MM.1S (cell line): ENCODE measurements around the gene UBASH3A.

Experiments
- EZH2phosphoT487 ChIP-seq: fragments of 300-600 bp; sonication (generic); IDR thresholded peaks from 2 replicates; pipeline ENCODE4 v1.6.1; 2018; ENCODE audit warnings: antibody characterized with exemption, low read length
- TF ChIP-seq, protein P1 (sequence below): fragments of 300-600 bp; sonication (generic); IDR thresholded peaks from 2 replicates; pipeline ENCODE4 v1.5.1; 2016; ENCODE audit warnings: antibody characterized with exemption, low read length, mixed read lengths

DNA sequence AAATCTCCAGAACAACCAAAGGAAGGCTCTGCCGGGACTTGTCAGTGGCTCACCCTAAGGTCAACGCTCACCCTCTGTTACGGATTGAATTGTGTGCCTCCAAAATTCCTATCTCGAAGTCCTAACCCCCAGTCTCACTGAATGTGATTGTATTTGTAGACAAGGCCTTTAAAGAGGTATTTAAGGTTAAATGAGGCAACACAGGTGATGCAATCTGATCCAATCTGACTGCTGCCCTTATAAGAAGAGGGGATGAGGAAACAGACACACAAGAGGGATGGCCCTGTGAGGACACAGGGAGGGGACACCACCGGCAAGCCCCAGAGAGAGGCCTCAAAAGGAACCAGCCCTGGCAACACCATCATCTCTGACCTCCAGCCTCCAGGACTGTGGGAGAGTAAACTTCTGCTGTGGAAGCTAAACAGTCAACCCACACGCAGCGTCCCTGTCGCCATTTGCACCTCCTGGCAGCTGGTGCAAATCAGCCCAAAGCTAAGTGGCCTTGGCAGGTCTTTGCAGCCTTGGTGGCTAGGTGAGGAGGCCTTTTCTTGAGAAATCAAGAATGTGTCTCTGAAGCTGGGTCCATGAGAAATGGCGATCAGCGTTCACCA is 24.2 kb downstream of the UBASH3A start:
- TF ChIP-seq, protein P1, sequence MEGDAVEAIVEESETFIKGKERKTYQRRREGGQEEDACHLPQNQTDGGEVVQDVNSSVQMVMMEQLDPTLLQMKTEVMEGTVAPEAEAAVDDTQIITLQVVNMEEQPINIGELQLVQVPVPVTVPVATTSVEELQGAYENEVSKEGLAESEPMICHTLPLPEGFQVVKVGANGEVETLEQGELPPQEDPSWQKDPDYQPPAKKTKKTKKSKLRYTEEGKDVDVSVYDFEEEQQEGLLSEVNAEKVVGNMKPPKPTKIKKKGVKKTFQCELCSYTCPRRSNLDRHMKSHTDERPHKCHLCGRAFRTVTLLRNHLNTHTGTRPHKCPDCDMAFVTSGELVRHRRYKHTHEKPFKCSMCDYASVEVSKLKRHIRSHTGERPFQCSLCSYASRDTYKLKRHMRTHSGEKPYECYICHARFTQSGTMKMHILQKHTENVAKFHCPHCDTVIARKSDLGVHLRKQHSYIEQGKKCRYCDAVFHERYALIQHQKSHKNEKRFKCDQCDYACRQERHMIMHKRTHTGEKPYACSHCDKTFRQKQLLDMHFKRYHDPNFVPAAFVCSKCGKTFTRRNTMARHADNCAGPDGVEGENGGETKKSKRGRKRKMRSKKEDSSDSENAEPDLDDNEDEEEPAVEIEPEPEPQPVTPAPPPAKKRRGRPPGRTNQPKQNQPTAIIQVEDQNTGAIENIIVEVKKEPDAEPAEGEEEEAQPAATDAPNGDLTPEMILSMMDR: no peak
- TF ChIP-seq EZH2phosphoT487: no peak
